CD4-positive, alpha-beta T cell treated with Interleukin-15 for 1 hour (primary cell): ENCODE results near the gene ALG12.
"Not testable (repeated sequence)": the region's sequence is repeated elsewhere in the genome, so short reads cannot be mapped to it uniquely, and the experiment has no call there.

ENCODE experiments used
- DNase-seq: peaks from one replicate; pipeline ENCODE4 v3.0.0-alpha.2; 2020

The ALG12 gene

DNA sequence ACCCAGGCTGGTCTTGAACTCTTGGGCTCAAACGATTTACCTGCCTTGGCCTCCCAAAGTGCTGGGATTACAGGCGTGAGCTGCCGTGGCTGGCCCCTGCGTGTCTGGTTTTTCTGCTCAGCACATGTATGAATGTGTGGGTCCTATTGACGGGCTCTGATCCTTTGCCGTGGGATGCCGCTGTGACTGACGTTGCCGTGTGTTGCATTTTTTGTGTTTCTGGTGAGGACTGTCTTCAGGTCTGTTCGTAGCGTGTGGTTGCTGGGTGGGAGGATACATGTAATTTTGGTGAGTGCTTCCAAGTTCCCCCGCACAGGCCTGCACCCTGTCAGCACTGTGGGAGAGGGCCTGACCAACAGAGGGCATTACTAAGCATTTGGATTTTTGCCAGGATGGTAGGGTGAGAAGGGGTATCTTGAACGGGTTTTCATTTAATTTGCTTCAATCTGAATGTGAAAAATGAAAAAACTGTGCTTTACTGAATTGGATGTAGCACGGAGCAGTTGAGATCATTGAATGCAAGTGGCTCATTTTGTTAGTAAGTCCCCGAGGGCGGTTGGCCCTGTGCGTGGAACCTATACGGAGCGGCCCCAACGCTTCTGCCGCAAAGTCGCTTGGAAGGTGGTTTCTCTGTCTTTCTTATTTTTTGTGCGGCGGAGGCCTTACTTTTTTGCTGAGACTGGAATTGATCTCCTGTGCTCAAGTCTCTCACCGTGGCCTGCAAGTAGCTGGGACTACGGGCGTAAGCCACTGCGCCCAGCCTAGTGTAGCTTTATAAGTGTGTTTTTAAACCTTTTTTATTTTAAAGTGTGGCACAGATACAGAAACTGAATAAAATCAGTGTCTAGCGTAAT, 56.4 kb downstream of the ALG12 start:
- DNase-seq: no peak

DNA sequence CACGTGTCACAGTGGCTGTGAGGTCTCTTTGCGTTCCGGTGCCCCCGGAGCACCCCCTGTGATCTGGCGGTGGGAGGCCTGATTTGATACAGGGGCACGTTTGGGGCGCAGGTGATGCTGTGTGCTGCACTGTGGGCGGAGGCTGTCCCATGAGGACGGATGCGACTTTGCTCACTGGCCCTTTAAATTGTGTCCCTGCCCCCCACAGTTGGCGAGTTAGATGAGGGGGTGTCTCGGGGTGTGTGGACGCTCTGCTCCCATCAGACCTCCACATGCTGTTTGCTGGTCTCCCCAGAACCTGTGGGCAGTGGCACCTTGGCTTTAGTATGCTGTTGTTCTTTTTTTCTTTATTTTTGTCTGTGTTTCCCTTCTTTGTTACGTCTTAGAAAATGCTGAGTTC, 59.4 kb downstream of the ALG12 start:
- DNase-seq: no peak

DNA sequence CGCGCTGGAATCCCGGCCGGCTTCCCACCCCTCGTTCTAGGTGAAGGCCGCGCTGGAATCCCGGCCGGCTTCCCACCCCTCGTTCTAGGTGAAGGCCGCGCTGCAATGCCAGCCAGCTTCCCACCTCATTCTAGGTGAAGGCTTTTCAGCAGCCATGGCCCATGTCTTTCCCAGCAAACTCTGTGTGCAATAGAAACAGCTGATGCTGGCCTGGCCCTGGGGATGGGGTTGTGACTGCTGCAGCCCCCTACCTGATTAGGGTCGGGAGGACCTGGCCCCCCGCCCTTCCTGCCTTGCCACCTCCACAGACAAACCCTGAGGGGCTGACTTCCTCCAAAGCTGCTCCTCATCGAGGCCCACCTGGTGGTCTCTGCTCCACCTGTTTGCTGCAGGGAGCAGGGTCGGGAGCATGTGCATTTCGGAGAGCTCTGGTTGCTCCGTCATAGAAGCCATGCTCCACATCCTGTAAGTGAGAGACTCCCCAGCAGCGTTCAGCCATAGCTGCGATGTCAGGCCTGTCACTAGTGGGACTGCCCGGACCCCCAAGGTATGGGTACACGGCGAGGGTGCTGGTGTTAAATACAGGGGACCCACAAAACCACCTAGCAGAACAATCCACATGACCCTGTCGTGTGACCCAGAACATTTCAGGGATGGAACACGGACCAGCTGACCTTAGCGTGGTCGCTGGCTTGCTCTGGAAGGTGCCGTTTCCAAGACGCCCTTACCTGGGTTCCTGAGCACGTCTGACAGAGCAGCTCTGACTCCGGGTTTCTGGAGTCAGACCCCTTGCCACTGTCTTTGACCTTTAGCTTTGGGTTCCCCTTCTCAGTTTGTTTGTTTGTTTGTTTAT, 61.2 kb downstream of the ALG12 start:
- no peak for DNase-seq

DNA sequence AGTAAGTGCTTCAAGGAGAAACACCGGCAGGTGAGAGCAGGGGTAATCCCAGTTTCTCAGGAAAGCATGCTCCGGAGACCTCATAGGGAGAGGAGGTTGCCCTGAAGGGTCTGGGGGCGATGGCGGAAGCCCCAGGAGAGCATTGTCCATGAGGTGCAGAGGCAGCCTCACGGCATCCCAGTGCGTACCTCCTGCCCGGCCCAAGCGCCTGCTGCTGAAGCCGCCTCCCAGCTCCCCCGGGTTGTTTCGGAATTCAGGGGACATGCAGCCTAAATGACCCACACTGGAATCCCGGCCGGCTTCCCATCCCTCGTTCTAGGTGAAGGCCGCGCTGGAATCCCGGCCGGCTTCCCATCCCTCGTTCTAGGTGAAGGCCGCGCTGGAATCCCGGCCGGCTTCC, 61.9 kb downstream of the ALG12 start:
- no peak for DNase-seq

DNA sequence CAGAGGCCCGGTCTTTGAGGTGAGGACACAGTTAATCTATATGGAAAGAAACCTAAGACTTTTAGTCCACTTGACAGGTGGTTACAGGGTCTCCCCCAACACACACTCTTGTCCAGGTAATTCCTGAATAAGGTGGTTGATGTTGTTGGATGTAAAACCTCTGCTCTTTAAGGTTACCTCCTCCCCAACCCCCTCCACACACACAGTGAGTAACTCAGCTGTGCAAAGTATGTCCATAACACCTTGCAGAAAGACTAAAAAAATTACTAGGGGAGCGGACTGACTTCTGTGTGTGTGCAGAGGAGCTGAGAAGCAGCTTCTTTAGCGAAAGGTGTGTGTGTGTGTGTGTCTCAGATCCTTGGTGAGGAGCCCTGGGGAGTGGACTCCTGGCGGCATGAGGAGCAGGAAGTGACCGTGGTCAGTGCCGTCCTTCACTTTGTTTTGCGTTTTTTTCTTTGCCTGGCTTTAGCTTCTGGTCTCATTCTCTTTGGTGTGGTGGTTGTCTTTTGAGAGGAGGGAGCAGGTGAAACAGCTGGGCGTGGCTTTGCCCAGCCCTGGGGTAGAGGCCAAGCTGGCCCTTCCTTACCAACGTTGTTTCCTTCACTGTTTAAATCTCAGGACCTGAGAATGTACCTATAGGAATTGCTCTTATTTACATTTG, 62.9 kb downstream of the ALG12 start:
- DNase-seq: no peak

DNA sequence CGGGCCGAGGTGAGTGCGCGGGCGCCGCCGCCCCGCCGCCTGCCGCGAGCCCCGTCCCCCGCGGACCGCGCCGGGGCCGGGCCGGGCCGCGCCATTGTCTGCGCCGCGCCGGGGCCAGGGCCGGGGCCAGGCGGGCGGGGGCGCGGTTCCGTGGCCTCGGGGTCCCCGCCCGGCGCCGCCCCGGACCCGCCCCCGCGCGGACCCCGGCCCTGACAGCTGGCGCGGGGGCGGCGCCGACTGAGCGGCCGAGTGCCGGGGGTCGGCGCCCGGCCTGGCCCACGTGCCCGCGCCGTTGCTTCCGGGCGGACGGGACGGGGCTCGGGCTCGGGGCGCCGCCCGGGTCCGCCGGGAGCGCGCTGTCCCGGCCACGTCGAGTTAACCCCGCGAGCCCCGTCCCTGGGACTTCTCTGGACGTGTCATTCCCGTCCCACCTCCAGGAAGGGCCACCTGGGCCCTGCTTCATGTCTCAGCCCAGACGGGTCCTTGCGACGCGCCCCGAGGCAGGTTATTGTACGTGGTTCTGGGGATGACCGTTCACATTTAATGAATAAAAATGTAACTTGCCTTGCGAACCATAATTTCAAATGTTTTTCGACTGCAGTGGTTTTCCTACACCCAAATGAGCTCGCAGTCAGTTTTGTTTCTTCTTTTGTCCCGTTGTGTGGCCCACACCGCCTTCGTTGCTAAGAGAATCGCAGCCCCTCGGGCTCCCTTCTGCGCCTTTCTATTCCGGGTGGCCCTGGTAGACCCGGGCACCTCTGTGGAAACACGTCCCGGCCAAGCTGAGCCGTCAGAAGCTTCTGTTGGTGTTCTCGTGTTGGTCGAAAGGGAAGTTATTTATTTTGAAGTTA, 64.0 kb downstream of the ALG12 start:
- DNase-seq: peak; percentile 30

DNA sequence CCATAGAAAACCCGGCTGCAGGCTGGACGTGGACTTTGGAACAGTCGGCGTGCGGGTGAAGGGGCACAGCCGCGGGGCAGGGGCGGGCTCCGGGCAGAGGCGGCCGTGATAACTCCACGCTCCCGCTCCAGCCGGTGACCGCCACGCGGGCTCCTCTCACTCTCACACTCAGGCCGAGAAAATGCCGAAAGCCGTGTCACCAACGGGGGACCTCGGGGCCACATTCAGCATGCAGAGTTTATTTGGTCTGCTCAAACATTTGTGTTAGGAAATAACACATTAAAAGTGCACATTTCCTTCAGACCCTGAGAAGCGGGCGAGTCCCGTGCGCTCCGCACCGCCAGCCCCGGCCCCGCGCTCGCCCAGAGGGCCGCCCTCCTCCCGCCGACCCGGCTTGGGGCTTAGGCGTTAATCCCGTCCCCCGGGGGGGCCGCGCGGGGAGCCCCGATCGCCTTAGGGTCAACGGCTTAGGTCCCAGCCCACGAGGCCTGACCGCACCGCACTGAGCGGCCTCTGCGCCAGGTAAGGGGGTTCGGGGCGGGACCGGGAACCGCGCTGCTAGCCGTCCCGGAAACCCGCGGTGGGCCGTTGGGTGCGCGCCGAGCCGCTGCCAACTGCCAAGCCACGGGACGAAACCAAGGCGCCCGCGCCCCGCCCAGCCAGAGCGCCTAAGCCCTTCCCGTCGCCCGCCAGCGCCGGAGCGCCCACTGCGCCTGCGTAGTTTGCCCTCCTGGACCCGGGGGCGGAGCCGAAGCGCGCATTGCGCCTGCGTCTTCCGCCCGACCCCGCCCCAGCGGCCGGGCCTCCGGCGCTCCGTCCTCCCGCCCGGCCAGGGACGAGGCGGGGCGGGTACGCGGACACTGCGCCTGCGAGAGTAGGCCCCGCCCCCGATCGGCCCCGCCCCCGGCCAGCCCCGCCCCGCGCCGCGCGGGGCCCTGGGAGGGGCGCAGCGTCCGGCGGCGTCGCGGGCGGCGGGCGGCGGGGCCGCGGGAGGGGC, 65.0 kb downstream of the ALG12 start, which contains the start of gene ZBED4:
Gene ZBED4, plus strand, starts transcription at position 947 of the 997 bp plus-strand sequence. CDS start 29,819 bp downstream, outside the sequence.
- peak; percentile 97 for DNase-seq

DNA sequence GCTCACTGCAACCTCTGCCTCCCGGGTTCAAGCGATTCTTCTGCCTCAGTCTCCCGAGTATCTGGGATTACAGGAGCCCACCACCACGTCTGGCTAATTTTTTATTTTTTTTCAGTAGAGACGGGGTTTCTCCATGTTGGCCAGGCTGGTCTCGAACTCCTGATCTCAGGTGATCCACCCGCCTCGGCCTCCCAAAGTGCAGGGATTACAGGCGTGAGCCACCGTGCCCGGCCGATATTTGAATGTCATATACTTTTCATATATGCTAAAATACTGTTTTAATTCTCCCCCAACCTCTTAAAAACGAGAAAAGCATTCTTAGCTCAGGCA, 65.7 kb downstream of the ALG12 start:
- DNase-seq: not testable (repeated sequence)

DNA sequence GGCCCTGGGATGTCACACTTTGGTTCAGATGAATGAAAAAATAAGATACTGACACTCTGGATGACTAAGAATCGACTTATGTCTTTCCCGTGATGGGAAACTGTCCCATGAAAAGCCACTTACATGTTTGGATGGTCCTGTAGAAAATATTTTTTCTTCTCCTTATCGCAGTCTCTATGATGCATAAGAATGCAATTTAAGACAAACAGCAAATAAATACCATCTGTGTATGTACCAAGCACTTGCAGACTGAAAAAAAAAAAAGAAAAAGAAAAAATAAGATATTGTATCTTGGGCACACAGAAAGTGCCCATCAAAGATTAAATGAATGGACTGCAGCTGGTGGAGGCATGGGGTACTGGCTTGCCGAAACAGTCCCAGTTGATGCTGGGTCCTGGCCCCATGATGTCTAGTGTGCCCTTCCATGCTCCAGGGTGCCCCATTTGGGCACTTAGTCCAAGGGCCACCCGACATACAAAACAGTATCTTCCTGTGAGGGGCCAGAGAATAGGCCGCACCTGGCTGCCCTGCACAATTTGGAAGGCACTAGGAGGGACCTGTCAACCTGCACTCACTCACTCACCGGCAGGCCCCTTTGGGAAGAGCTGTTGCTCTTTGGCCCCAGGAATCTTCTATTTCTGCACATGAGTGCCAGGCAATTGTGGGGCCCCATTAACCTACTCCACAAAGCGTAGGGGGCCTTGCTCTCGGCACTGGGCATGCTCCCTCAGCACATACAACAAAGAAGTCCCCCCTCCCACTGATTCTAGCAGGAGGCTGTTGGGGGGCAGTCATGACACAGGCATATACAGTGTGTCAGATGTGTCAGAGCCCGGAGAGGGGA, 67.1 kb downstream of the ALG12 start:
- no peak for DNase-seq
